HG03103 (cell line): ENCODE data around the gene ZNF638.
"Not testable (repeated sequence)": the region's sequence is repeated elsewhere in the genome, so short reads cannot be mapped to it uniquely, and the experiment has no call there.

Experiments used
- ATAC-seq: cut with Tn5 transposase; IDR thresholded peaks from one replicate; pipeline ENCODE4 v1.9.1; 2021; ENCODE audit warnings: low read depth; ENCODE audit not compliant: unreplicated experiment

ZNF638 gene

DNA sequence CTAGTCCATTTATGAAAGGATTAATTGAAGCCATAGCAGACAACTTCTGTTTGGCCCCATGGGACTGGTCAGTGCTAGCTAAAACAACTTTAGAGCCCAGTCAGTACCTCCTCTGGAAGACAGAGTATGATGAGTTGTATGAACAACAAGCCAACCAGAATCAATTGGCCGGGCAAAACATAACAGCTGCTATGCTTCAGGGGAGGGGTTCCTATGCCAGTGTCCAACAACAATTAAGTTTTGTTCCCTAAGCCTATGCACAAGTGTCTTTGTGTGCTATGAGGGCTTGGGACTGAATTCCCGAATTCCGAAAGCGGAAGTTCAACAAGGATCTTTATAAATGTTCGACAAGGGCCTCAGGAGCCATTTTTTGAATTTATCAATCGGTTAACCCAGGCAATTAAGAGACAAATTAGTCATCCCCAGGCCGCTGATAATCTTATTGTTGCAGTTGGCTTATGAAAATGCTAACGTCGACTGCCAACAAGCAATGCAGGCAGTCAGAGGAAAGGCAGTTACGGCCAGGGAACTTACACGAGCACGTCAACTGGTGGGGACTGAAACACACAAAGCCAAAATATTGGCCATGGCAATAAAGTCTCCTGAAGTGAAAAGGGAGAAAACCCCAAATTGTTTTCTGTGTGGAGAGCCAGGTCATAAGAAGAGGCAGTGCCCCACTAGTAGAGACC lies 57.9 kb downstream of the ZNF638 start:
- no peak for ATAC-seq

DNA sequence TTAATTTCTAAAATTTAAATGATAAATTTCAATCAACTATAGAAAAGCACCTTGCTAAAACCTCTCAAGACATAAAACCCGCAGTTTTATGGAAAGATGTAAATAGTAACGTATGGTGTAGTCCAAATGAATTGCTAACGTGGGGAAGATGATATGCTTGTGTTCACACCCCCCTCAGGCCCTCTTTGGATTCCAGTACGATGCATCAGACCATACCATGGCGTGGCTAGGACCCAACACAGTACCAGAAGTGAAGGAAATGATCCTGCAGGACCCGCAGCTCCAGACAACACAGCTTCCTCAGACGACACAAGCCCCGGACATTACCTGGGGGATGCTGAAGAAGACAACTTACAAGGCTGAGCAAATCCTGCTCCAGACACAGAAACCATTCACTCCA lies 61.6 kb downstream of the ZNF638 start:
- no peak for ATAC-seq

DNA sequence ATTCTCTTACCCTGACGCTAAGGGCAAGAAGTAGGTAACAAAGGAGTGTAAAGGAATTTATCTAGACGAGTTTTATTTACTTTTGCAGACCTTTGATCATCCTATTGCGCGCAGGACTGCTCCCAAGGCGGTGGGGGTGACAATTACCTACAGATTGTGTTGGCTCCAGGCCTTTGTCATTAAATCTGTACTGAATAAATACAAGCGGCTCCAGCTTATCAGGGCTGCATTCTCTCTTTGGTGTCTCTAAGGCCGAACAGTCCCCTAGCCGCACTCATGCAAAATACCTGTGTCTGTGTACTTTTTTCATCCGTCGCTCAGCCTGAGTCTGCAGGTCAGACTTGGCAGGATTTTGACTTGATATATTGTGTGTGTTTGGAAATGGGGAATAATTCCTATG lies 63.9 kb downstream of the ZNF638 start:
- ATAC-seq: no peak

DNA sequence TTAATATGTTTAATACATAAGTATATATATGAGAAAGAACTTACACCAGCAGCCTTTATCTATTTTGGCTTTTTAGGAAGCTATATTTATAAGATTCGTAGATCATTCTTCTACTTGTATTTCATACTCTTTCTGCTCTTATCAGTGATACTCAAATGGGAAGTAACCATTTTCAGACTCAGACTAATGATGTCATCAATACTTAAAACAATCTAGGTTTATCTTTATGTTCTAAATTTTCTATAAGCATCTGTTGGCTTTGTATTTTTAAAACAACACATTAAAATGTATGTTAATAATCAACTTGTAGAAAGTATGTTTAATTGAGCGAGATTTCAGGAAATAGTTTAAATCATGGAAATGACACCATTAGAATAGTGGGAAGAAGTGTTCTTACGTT lies 70.8 kb downstream of the ZNF638 start:
- ATAC-seq: no peak

DNA sequence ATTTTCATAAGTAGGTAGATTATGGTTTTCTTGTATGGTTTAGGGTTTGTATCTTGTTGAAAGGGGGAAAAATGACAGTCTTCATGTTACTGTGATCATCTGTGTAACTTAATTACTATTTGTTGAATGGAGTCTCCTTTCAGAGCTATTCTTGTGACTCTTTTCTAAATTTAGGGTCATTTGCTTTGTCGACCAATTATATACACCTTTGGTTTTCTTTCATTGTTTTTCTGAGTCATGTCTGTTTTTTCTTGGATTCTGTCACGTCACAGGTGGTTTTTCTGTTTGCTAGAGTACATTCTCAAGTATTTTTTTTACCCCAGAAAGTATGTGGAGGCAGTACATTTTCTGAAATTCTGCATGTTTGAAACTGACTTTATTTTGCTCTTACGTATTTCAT lies 78.0 kb downstream of the ZNF638 start:
- ATAC-seq: no peak

DNA sequence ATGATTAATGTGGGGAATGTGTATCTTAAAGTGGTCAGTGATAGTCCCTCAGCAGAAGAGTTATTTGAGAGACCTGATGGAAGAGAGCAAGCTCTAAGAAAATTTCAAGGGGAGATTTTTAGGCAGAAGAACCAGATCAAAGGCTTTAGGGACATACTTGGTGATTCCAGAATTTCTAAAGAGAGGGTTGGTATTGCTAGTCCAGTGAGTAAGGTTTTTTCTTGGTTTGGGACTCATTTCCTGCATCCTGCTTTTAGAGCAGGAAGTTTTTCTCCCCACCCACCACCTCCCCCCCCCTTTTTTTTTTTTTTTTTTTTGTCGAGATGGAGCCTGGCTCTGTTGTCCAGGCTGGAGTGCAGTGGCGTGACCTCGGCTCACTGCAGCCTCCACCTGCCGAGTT lies 79.1 kb downstream of the ZNF638 start:
- no peak for ATAC-seq

DNA sequence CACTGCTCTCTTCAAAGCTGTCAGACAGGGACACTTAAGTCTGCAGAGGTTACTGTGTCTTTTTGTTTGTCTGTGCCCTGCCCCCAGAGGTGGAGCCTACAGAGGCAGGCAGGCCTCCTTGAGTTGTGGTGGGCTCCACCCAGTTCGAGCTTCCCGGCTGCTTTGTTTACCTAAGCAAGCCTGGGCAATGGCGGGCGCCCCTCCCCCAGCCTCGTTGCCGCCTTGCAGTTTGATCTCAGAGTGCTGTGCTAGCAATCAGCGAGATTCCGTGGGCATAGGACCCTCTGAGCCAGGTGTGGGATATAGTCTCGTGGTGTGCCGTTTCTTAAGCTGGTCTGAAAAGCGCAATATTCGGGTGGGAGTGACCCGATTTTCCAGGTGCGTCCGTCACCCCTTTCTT lies 85.3 kb downstream of the ZNF638 start:
- ATAC-seq: not testable (repeated sequence)

DNA sequence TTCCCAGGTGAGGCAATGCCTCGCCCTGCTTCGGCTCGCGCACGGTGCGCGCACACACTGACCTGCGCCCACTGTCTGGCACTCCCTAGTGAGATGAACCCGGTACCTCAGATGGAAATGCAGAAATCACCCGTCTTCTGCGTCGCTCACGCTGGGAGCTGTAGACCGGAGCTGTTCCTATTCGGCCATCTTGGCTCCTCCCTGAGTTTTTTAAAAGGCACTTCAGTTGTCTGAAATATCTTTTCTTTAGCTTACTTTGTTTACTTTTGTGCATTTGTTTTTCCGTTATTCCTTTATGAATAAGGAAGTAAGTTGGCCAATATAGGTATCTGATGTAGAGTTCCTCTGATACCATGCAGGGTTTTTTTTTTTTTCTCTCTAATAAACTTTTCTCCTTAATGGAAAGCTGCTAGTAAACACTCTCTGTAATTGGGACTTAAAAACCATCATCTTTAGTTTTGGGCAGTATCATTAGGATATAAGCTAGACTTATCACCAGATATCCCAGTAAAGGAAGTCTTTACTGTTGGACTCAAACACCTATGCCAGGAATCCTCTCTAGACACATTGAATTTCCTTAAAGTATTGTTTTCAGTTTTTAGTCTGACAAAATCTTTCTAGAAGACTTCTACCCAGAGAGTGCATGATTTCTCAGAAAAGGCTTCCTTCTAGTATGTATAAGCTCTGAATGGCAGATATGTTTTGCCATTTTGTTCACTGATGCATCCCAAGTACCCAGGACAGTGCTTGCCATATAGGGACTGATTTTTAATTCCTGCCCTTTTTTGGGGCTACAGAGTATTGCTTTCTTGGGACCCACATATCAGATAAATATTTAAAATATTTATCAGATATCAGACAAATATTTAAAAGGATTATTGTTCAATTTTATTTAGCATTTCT lies 86.0 kb downstream of the ZNF638 start:
- no peak for ATAC-seq

DNA sequence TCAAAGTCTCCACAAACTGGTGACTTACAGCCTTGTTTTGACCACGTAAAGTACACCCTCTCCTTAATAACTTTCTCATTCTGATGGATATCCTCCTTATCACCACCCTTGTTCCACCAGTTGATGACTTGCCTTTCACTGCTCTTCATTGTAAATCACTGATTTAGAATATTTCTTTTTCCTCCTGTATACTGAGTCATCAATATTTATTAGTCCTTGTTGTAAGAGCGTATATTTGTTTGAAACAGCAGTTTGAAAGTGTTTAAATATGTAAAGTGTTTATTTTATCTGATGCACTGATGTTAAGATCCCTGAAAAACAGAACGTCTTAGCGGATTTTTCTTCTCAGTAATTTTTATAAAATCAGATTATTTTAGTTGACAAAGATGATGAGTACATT lies 87.6 kb downstream of the ZNF638 start:
- no peak for ATAC-seq

DNA sequence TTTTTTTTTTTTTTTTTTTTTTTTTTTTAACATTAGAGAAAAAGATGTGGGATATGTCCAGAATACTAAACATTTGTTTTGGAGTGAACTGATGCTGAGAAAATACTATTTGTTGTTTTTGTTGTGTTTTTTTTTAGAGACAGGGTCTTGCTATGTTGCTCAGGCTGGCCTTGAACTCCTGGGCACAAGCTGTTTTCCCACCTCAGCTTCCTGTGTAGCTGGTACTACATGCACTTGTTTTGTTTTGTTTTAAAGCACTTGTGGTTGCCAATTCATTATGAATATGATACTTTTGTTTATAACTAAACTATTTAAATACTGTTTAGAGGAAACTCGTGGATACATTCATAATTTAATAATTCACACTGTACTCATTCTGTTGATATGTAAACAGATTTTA lies 88.4 kb downstream of the ZNF638 start:
- ATAC-seq: no peak

DNA sequence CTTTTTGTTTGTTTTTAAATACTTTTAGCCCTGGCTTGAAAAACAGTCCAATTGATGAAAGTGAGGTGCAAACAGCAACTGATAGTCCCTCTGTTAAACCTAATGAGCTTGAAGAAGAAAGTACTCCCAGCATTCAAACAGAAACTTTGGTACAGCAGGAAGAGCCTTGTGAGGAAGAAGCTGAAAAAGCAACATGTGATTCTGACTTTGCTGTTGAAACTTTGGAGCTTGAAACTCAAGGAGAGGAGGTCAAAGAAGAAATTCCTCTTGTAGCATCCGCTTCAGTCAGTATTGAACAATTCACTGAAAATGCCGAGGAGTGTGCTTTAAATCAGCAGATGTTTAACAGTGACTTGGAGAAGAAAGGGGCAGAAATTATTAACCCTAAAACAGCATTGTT lies 91.2 kb downstream of the ZNF638 start:
- no peak for ATAC-seq

DNA sequence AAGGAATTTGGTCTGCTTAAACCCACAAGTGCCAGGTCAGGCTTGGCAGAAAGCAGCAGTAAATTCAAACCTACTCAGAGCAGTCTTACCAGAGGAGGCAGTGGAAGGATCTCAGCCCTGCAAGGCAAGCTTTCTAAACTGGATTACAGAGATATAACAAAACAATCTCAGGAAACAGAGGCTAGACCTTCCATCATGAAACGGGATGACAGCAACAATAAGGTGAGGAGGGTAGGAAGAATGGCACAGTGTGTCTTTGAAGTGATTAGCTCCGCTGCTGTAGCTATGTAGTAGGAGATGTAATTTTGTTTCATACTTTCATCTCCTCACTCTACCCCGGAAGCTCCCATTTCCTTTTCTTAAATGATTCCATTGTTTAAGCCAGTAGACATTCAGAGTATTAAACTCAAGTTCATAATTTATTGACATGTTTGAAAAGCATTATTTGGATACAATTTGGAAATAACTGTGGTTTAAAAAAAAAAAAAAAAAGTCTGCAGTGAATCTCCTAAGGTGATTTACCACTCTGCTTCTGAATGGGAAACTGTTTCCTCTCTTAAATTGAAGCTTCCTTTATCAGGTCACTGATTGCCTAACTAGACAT lies 92.3 kb downstream of the ZNF638 start:
- ATAC-seq: no peak

DNA sequence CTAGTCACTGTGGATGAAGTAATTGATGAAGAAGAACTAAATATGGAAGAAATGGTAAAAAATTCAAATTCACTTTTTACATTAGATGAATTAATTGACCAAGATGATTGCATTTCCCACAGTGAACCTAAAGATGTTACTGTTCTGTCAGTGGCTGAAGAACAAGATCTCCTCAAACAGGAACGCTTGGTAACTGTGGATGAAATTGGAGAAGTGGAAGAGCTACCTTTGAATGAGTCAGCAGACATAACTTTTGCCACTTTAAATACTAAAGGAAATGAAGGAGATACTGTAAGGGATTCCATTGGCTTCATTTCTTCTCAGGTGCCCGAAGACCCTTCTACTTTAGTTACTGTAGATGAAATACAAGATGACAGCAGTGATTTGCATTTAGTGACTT lies 95.1 kb downstream of the ZNF638 start:
- no peak for ATAC-seq

DNA sequence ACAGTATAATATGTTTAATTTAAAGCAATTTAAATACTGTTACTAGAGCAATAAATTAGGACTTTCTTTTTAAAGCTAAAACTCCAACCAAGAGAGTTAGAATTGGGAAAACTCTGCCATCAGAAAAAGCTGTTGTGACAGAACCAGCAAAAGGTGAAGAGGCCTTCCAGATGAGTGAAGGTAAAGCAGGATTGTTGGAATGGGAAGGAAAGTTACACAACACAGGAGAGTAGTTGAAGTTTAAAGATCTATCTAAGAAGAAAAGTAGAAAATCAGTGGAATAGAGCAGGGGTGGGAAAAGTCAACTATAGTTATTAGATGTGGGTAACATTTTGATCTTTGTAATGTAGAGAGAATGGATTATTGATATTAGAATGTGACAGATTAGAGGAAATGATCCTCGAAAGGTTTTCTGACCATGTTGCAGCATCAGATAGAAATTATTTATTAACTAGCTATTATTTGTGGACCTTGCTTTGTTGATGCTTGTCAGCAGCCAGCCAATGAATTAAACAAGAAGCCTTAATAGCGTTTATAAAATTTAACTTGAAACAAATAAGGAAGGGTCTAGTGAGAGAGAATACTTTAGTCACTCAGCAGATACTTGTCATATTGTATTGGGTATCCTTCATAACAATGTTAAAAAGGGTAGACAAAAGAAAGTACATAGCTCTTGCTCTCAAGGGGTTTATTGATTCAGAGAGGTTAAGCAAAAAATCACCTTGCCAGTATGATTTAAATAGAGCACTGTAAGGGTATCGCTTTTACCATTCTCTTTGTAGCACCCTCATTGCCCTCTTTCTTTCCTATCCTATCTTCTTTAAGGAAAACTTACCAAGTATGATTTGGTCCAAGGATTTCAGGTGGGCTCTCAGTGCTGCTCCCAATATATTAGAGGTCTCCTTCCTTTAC lies 97.1 kb downstream of the ZNF638 start:
- no peak for ATAC-seq

DNA sequence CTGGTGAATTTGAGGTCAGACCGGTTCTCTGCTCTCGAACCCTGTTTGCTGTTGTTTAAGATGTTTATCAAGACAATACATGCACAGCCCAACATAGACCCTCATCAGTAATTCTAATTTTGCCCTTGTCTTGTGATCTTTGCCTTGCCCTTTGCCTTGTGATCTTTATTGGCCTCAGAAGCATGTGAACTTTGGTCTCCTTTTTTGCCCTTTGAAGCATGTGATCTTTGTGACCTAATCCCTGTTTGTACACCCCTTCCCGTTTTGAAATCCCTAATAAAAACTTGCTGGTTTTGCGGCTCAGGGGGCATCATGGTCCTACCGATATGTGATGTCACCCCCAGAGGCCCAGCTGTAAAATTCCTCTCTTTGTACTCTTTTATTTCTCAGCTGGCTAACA lies 113.6 kb downstream of the ZNF638 start:
- ATAC-seq: not testable (repeated sequence)

DNA sequence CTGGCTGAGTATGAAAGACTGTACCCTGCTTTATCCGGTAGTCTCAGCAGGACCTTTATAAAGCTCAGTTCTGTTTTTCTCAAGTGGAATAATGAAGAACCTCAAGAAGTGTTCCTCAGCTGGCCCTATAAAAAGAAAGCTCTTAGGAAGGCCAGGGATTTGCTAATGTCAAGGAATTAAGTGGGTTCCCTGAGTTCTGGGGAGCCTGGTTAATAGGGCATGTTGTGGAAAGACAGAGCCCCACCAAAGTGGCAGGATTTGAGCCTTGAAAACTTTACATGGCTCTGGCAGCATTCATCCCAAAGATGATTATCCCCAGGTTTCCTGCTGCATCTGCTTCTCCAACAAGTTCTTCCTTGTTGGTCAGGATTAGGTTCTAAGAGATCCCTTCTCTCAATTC lies 114.9 kb downstream of the ZNF638 start:
- no peak for ATAC-seq

DNA sequence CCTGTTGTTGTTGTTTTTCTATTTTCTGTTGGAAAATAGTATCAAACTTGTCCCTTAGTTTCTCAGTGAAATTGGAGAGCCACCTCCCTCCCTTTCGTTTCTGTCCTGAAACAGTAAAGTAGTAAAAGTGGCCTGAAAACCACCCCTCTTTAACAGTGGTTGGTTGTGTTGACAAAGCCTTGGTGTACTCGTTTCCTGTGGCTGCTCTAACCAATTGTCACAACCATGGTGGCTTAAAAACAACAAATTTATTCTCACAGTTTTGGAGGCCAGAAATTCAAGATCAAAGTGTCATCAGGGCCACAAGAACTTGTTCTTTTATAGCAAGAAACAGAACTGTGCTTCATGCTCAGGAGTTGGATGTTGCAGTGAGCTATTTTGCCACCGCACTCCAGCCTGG lies 117.8 kb downstream of the ZNF638 start:
- ATAC-seq: no peak

DNA sequence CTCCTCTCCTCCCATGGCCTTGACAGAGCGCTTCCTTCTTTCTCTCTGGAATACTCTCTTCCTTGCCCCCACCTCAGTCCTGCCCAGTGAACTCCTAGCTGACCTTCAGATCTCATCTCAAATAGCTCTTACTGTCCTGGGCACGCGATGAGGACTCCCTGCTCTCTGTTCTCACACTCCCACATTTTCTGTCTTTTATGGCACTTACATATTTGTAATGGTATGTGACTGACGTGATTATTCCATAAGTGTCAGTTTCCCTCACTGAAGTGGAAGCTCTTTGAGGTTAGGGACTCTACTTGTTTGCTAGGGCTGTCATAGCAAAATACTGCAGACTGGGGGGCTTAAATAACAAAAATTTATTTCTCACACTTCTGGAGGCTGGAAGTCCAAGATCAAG lies 120.1 kb downstream of the ZNF638 start:
- no peak for ATAC-seq

DNA sequence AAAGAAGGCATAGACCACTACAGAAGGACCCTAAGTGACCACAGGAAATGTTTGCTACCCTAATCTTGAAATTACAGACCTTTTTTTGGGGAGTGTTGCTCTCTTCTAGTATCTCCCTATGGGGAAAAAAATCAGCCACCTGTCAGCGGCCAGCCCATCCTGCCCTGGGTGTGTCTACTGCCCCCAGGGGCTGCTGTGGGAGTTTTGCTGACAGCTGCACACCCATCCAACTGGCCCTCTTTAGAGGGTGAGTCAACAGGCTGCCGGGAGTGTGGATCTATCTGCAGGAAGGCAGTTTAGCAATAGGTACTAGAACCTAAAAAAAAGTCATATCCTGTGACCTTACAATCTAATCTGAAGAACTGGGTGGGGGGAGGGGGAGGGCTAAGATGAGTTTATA lies 121.0 kb downstream of the ZNF638 start:
- ATAC-seq: no peak

DNA sequence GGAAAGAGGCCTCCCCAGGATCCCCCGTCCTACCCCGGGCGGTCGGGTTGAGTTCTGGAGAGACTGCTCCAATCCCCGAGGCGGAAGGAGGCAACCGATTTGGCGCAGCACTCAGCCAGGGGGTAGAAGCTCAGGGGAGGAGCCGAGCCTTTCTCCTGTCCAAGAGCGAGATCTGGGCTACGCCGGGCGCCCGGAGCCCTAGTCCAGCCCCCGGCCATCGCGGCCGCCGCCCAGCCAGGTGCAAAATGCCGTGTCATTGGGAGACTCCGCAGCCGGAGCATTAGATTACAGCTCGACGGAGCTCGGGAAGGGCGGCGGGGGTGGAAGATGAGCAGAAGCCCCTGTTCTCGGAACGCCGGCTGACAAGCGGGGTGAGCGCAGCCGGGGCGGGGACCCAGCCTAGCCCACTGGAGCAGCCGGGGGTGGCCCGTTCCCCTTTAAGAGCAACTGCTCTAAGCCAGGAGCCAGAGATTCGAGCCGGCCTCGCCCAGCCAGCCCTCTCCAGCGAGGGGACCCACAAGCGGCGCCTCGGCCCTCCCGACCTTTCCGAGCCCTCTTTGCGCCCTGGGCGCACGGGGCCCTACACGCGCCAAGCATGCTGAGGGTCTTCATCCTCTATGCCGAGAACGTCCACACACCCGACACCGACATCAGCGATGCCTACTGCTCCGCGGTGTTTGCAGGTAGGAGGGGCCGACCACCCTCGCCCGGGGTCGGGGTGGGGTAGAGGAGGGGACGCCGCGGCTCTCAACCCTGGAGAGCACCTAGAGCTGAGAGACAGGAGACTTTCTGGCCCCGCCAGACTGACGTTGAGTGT lies 122.0 kb downstream of the ZNF638 start, which contains the start of gene DYSF:
Gene DYSF (plus strand): TSS at position 158 of the 817 bp plus-strand sequence.
- ATAC-seq: no peak
